GM10847 (cell line): ENCODE results near the gene SNX14.

ENCODE experiments used
- POLR2A ChIP-seq: IDR thresholded peaks from 2 replicates; pipeline ENCODE4 v1.6.1; 2011; ENCODE audit not compliant: insufficient read length; ENCODE audit errors: extremely low read depth

Gene SNX14

GRCh38 chr6:85600713-85601313 is 7.2 kb upstream of the SNX14 start:
- no peak for TF ChIP-seq POLR2A

GRCh38 chr6:85594197-85594930 is 706 bp upstream of the SNX14 start:
- no peak for TF ChIP-seq POLR2A

GRCh38 chr6:85592033-85592432 is 1.6 kb downstream of the SNX14 start:
- TF ChIP-seq POLR2A, result no peak

- no peak for TF ChIP-seq POLR2A
Observed at GRCh38 chr6:85591207-85591606, 2.5 kb downstream of the SNX14 start.

- TF ChIP-seq POLR2A, result no peak
Observed at GRCh38 chr6:85585741-85586140, 7.9 kb downstream of the SNX14 start.

GRCh38 chr6:85581572-85581971 is 12.1 kb downstream of the SNX14 start:
- TF ChIP-seq POLR2A, result no peak

- no peak for TF ChIP-seq POLR2A
Observed at GRCh38 chr6:85580878-85581267, 12.8 kb downstream of the SNX14 start.

GRCh38 chr6:85580118-85580877 is 13.4 kb downstream of the SNX14 start:
- TF ChIP-seq POLR2A, result no peak

- TF ChIP-seq POLR2A, result no peak
Observed at GRCh38 chr6:85579581-85579980, 14.1 kb downstream of the SNX14 start.

GRCh38 chr6:85576476-85576875 is 17.2 kb downstream of the SNX14 start:
- no peak for TF ChIP-seq POLR2A

GRCh38 chr6:85574932-85575598 is 18.6 kb downstream of the SNX14 start:
- no peak for TF ChIP-seq POLR2A

GRCh38 chr6:85569323-85569722 is 24.3 kb downstream of the SNX14 start:
- no peak for TF ChIP-seq POLR2A

- no peak for TF ChIP-seq POLR2A
Observed at GRCh38 chr6:85568411-85568810, 25.2 kb downstream of the SNX14 start.

- TF ChIP-seq POLR2A, result no peak
Observed at GRCh38 chr6:85565736-85566135, 27.9 kb downstream of the SNX14 start.

GRCh38 chr6:85561750-85562357 is 31.8 kb downstream of the SNX14 start:
- TF ChIP-seq POLR2A, result no peak
